ENCODE measurements around the gene PRPF19. TPM values are rescaled to one million over a fixed set of nuclear protein-coding genes. Genes with fewer than 3 reads are reported as not detected.

PRPF19 gene
- polyA plus RNA-seq, 1 donor (not counting 4 experiments of a cell fraction or from before 2014, with no cell fraction given), result 35.4 TPM

DNA sequence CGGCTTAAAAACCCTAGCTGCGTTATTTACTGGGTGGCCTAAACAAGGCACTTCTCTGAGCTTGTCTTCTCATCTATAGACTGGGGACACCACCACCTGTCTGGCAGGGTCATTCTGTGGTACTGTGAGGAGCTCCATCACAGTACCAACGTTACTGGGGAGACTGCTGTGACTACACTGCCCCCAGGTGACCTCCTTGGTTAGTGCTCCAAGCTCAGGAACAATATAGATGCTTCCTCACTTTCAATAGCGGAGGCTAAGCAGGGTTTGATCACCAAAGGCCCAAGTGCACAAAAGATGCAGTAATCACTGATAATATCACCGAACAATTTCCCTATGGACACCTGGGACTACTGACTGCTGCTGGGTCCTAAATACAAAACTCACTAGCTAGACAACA, 18.8 kb downstream of the PRPF19 start:
- H3K4me3 ChIP-seq (ENCODE audit: control insufficient read depth in 2 of 3, extremely low read depth in 1 of 3, insufficient read depth in 2 of 3, low read depth in 1 of 3, low read length in 3 of 3), result no peak overlapping the region
- H2AFZ ChIP-seq (ENCODE audit: control insufficient read depth, low read length), result no peak overlapping the region
- no peak overlapping the region for H3K4me2 ChIP-seq (ENCODE audit: control insufficient read depth, extremely low read depth, insufficient read depth, low read depth, low read length)
- no peaks in the 10 kb centered on the region for H3K9me3 ChIP-seq (ENCODE audit: control insufficient read depth, low read depth, low read length)
- no peaks in the 10 kb centered on the region for H3K9me1 ChIP-seq (ENCODE audit: control insufficient read depth, extremely low read depth, insufficient read depth, low read length)
- no peak overlapping the region for H3K9ac ChIP-seq (ENCODE audit: control insufficient read depth, extremely low read depth, insufficient read depth, low read length)
- TF ChIP-seq EZH2 (IDR thresholded peaks at IDR 0.05; ENCODE audit: low read length), result no peak
- TF ChIP-seq CTCF (optimal IDR thresholded peaks at IDR 0.05 in 1 of 3, IDR thresholded peaks at IDR 0.05 in 1 of 3, conservative IDR thresholded peaks at IDR 0.05 in 1 of 3; ENCODE audit: extremely low read depth in 1 of 3, insufficient read depth in 2 of 3, low read length in 3 of 3), result peak; percentile 53 to 77 (median 60)
- H3K27ac ChIP-seq (ENCODE audit: control insufficient read depth, insufficient read depth, low read length), result no peak overlapping the region
- H3K36me3 ChIP-seq (ENCODE audit: control insufficient read depth in 2 of 2, extremely low read depth in 1 of 2, insufficient read depth in 2 of 2, low read length in 2 of 2), result peaks cover 0 to 12% of the 10 kb centered on the region in 2 experiments
- no peaks in the 10 kb centered on the region for H3K27me3 ChIP-seq (ENCODE audit: control insufficient read depth, extremely low read depth, insufficient read depth, low read length)
- FAIRE-seq (no peak), DNase-seq (ENCODE audit: low read depth, low spot score) (no peak)
- no peaks in the 10 kb centered on the region for H4K20me1 ChIP-seq (ENCODE audit: control insufficient read depth, extremely low read depth, insufficient read depth, low read length)
- dilution Hi-C loops (cut with MboI; ENCODE audit: extremely low pct_ligation_motif_present, low sequenced_read_pairs), result no loop called here
- no peaks in the 10 kb centered on the region for H3K4me1 ChIP-seq (ENCODE audit: control insufficient read depth, extremely low read depth, insufficient read depth, low read length)
- no peaks in the 10 kb centered on the region for H3K79me2 ChIP-seq (ENCODE audit: control insufficient read depth, insufficient read depth, low read length)

DNA sequence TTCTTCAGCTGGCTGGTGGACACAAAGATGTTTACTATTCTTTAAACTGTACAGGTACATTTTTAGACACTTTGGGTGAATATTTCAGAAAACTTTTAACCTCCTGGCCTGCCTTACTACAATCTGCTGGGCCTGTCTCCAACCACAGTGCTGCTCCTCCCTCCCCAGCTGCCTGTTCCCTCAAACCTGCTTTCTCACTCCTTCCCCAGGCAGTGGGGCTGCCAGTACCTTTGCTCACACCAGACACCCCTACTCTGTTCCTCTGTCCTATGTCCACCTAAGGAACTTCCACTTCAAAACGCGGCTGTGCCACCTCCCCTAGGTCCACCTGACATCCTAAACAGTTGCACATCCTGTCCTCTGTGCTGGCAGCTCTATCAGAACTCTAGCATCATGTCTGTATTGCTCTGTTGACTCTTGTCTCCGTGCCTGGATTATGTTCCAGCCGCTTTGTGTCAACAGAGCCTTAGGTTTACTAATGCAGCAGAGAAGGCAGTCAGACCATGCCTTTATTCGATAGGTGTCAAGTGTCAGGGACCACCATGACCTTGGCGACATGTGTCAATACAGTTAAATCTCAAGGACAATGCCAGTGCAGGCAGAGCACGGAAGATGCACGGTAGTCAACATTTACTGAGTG, 25.6 kb downstream of the PRPF19 start:
- TF ChIP-seq CTCF (optimal IDR thresholded peaks at IDR 0.05 in 1 of 3, IDR thresholded peaks at IDR 0.05 in 1 of 3, conservative IDR thresholded peaks at IDR 0.05 in 1 of 3; ENCODE audit: extremely low read depth in 1 of 3, insufficient read depth in 2 of 3, low read length in 3 of 3) (no peak), EZH2 (IDR thresholded peaks at IDR 0.05; ENCODE audit: low read length) (no peak)
- H3K9ac ChIP-seq (ENCODE audit: control insufficient read depth, extremely low read depth, insufficient read depth, low read length), result no peak overlapping the region
- H2AFZ ChIP-seq (ENCODE audit: control insufficient read depth, low read length), result no peak overlapping the region
- no peaks in the 10 kb centered on the region for H3K27me3 ChIP-seq (ENCODE audit: control insufficient read depth, extremely low read depth, insufficient read depth, low read length)
- H3K79me2 ChIP-seq (ENCODE audit: control insufficient read depth, insufficient read depth, low read length), result no peaks in the 10 kb centered on the region
- H3K9me3 ChIP-seq (ENCODE audit: control insufficient read depth, low read depth, low read length), result no peaks in the 10 kb centered on the region
- no peaks in the 10 kb centered on the region for H3K9me1 ChIP-seq (ENCODE audit: control insufficient read depth, extremely low read depth, insufficient read depth, low read length)
- H4K20me1 ChIP-seq (ENCODE audit: control insufficient read depth, extremely low read depth, insufficient read depth, low read length), result no peaks in the 10 kb centered on the region
- H3K4me1 ChIP-seq (ENCODE audit: control insufficient read depth, extremely low read depth, insufficient read depth, low read length), result no peaks in the 10 kb centered on the region
- no peak overlapping the region for H3K4me2 ChIP-seq (ENCODE audit: control insufficient read depth, extremely low read depth, insufficient read depth, low read depth, low read length)
- H3K36me3 ChIP-seq (ENCODE audit: control insufficient read depth in 2 of 2, extremely low read depth in 1 of 2, insufficient read depth in 2 of 2, low read length in 2 of 2), result peaks cover 3 to 8% of the 10 kb centered on the region in 2 experiments
- no peak for FAIRE-seq
- H3K4me3 ChIP-seq (ENCODE audit: control insufficient read depth in 2 of 3, extremely low read depth in 1 of 3, insufficient read depth in 2 of 3, low read depth in 1 of 3, low read length in 3 of 3), result no peak overlapping the region
- no peak overlapping the region for H3K27ac ChIP-seq (ENCODE audit: control insufficient read depth, insufficient read depth, low read length)
- dilution Hi-C loops (cut with MboI; ENCODE audit: extremely low pct_ligation_motif_present, low sequenced_read_pairs), result no loop called here
- DNase-seq (ENCODE audit: low read depth, low spot score), result no peak
